Right ventricle myocardium superior (tissue), 1 donor: ENCODE results near the gene DNAJC25. TPM values are rescaled to one million over a fixed set of nuclear protein-coding genes. Genes with fewer than 3 reads are reported as not detected.
"Not testable (repeated sequence)": the region's sequence is repeated elsewhere in the genome, so short reads cannot be mapped to it uniquely, and the experiment has no call there.

Experiments
- ATAC-seq: fragments of 200-7000 bp; cut with Tn5 transposase; one replicate; pipeline ENCODE4 v1.9.1; 2020; ENCODE audit warnings: mild to moderate bottlenecking; ENCODE audit not compliant: poor library complexity
- DNase-seq: peaks from one replicate; pipeline ENCODE4 v3.0.0-alpha.2; 2020
- intact Hi-C: fragments of 100-400 bp; cut with DNase I; formaldehyde crosslinking; loops from one replicate; pipeline ENCODE4 v1.11.2; 2022
- long read RNA-seq: library from polyadenylated mRNA; unstranded; transcript quantifications from one replicate; pipeline ENCODE4 v2.0.0, GENCODE V29; 2021
- total RNA-seq: library from RNA; stranded (reverse); fragmentation: NEBNext Ultra II Directional; extraction: Animal tissue kit (Norgen Biotek cat#: 25700); gene quantifications from one replicate; pipeline ENCODE4 v1.2.1, GENCODE V29; 2021
- donor health status: DM: no; HTN: yes; CAD: no; lungs with severe emphysema.

DNAJC25 gene
- total RNA-seq: 4.9 TPM
- long read RNA-seq, transcript DNAJC25-201 (4 exons, 2,268 nt): major isoform, 14 of 19 reads
- long read RNA-seq, partial matches to known transcripts: 0 of 19 reads
- long read RNA-seq, other reads (novel, unspliced or antisense): 1 of 19 reads

DNA sequence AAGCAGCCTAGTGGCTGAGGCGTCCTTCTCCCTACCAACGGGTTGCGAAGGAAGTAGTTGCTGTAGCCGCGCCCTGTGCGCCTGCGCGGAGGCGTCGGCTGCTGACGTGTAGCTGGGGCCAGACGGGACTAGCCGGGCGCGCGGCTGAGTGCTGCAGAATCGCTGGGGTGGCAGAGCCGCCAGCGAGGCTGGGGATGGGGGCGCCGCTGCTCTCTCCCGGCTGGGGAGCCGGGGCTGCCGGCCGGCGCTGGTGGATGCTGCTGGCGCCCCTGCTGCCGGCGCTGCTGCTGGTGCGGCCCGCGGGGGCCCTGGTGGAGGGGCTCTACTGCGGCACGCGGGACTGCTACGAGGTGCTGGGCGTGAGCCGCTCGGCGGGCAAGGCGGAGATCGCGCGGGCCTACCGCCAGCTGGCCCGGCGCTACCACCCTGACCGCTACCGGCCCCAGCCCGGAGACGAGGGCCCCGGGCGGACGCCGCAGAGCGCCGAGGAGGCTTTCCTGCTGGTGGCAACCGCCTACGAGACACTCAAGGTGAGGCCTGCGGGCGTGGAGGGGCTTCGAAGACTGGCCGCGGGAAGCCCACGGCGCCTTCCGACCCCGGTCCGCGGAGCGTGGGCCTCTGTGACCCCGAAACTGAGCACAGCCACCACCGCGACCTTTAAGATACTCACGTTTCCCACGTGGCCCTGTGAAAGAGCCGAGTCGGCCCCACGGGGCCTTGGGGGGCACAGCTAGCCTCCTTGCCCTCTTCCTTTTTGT lies at the start of gene DNAJC25:
Gene DNAJC25 (plus strand): TSS at position 121 of the 758 bp plus-strand sequence. CDS start 74 bp downstream, at position 195.
- DNase-seq (peak; percentile 98), ATAC-seq (peak; percentile 100)
- intact Hi-C loops: no loop called here

DNA sequence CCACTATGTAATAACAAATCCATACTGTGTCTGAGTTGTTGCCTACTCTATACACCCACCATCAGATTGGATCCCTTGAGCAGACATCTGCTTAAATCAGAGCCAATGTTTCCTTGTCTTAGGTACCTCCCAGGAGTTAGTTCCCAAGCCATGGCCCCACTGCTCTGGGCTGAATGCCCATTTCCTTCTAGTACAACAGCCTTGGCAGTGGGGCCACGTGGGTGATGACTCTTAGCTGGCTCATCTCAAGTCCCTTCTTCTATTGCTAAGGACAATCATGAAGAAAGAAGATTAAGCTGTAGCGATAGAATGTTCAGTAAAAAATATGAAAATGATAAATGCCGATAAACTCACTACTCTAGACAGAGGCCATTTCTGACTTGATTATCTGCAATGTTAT lies 48.2 kb upstream of the DNAJC25 start:
- no peak for DNase-seq
- intact Hi-C loops: no loop called here
- ATAC-seq: no peak

DNA sequence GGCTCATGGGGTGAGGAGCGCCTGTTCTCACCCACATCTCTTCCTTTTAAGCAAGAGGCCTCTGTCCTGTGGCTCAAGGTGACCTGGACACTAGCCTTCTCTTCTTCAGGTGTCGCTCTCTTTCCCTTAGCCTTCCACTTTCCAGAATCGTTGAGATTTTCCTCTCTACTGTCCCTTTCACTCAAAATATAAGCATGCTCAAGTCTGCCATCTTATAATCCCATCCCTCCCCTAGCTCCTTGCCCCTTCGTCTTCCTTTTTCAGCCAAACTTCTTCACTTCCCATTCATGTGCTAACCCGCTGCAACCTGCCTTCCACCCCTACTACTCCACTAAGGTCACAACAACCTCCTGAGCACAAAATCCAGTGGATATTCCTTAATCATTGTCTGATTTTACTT lies 44.8 kb upstream of the DNAJC25 start:
- DNase-seq (no peak), ATAC-seq (no peak)
- intact Hi-C loops: no loop called here

DNA sequence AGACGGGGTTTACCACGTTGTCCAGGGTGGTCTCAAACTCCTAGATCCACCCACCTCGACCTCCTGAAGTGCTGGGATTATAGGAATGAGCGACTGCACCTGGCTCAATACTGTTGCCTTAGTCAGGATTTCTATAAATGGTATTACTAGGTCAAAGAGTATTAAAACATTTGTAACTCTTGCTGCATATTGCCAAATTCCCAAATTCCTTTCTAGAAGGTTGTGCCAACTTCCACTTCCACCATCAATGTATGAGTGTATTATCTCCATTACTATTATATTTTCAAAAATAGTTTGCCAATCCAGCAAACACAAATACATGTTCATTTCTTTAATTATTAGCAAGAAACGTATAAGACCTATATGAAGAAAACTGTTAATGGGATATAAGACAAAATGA lies 42.3 kb upstream of the DNAJC25 start:
- ATAC-seq (no peak), DNase-seq (no peak)
- intact Hi-C loops: no loop called here

DNA sequence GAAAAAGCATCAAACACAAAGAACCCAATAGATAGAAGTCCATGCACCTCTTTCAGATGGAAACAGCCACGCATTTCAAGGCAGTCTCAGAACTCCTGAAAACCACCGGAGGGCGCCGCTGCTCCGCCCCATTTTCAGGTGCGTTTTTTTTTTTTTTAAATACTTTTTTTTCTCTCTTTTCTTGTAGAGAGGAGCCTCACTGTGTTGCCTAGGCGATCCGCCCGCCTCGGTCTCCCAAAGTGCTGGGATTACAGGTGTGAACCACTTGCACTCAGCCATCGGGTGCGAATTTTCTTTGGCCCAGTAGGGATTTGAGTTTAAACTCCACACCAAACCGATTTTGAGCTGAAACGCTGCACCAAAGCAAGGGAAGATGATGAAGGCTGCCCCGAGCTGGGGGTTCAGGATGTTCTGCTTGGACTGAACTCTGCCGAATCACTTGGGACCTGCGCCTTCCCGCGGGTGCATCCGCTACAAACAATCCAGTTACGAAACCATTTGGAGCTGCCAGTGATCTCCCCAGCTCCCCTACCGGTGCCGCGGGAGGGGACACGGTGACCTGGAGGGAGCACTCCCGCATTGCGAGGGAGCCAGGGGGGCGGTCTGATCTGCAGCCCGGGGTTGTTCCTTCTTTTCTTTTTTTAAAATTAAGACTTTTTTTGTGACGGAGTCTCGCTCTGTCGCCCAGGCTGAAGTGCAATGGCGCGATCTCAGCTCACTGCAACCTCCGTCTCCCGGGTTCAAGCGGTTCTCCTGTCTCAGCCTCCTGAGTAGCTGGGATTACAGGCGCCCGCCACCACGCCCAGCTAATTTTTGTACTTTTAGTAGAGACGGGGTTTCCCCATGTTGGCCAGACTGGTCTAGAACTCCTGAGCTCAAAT lies 33.0 kb upstream of the DNAJC25 start:
- intact Hi-C loops: no loop called here

DNA sequence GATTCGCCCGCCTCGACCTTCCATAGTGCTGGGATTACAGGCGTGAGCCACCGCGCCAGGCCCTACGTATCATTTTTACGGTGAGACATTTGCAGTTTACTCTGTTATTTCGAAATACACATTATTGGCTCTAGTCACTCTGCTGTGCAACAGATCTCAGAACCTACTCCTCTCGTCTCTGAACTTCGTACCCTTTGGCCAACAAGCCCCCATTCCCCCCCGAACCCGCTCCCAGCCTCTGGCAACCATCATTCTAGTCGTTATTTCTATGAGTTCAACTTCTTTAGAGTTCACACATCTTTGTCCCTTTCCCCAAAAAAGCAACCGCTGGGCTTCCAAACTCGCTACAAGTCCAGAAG lies 32.4 kb upstream of the DNAJC25 start:
- ATAC-seq (peak; percentile 67), DNase-seq (peak; percentile 49)
- intact Hi-C loops: no loop called here

More for the DNA sequence above, 33.0 kb upstream of the DNAJC25 start:
- ATAC-seq: peak; percentile 74
- peak; percentile 80 for DNase-seq

DNA sequence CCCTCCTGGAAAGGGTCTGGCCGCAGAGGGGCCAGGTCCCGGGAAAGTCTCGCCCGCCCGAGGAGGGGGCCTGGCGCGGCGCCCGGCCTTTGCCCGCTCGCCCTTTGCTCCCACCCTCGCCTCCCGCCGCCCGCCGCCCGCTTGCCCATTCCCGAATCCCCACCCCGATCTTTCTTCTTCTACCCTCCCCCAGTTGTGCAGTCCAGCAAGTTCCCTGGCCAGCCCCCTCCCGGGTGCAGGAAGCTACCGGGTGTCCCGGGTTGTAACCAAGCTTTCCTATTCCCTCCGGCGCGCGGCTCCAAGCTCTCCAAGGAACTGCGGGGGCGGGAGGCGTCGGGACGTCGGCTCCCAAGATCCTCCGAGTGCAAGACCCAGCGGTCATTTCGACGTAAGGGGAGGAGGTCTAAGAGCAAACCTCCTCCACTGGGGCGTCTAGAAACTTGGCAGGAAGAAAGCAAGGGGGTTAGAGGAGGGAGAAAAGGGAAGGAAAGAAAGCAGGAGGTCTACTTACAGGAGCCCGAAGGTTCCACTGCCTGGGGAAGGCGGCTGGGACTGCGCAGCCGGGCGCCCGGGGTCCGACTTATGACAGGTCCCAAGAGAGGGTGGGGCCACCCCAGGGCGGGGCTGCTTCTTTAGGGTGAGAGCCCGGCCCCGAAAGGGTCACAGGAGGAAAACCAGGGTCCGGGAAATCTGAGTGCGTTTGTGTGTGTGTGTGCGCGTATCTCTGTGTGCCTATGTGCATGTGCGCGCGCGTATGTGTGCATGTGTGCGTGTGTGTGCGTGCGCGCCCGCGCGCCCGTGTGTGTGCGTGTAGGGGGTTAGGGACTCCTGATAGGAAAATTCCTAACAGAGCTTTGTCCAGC lies 31.8 kb upstream of the DNAJC25 start, which contains the start of gene PTGR1:
Gene PTGR1 (minus strand): TSS at position 556 of the 863 bp plus-strand sequence. CDS start 2,225 bp downstream, outside the sequence.
- intact Hi-C loops: no loop called here
- ATAC-seq (peak; percentile 87), DNase-seq (peak; percentile 88)

DNA sequence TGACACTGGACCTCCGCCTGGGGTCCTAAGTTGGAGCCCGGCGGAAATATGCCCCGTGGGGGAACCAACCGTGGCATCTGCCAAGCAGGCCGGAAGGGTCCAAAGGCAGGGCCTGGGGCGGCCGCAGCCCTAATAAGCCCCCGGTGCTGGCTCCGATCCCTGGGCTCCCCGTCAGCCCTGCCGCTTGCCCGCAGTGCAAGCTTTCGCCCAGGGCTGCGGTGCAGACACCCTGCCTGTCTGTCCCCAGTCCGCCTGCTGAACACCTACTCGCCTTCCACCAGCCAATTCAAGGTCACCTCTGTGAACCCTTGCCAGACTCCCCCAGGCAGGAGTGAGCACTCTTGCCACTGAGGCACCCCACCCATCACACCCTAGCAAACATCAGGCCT lies 31.2 kb upstream of the DNAJC25 start:
- peak; percentile 10 for ATAC-seq
- intact Hi-C loops: no loop called here
- no peak for DNase-seq

DNA sequence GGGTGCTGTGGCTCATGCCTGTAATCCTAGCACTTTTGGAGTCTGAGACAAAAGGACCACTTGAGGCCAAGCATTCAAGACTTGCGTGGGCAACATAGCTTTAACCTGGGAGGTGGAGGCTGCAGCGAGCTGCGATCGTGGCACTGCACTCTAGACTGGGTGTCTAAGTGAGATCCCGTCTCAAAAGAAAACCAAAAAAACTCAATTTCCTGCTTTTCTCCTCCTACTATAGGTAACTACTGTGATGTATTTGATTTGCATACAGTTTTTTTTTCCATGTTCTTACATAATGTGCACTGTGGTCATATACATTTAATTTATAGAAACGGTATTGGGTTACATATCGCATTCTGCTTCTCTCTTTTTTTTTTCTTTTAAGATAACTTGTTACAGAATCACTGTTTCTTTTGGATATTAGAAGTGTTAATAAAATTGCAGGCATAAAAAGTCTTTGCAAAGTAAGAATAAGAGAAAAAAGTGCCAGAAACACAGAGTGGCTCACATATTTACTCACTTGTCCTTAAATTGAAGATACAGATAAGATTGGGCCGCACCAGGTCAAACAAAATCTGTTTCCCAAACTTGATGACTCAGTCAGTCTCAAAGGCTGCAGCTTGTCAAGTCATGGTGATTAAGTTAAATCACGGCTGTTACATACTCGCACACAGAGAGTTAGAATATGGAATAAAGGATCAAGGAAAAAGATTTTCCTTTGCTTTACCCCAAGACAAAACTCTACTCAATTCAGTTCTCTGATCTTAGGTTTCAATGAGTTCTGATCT lies 29.7 kb upstream of the DNAJC25 start:
- DNase-seq (no peak), ATAC-seq (no peak)
- intact Hi-C loops: no loop called here

DNA sequence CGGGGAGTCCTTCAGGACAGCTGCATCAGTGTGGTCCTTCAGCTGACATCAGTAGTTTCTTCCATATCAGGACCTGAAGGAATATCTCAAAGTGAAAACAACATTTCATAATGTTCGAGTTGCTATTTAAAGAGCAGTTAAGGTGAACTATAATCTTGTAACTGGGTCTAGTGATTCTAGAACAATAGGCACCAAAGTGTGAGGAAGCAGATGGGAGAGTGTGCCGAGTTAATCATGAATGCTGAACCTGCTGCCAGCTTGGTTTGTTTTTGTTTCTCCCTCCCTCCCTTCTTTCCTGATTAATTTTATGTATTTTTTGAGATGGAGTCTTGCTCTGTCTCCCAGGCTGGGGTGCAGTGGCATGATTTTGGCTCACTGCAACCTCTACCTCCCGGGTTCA lies 28.1 kb upstream of the DNAJC25 start:
- ATAC-seq: no peak

DNA sequence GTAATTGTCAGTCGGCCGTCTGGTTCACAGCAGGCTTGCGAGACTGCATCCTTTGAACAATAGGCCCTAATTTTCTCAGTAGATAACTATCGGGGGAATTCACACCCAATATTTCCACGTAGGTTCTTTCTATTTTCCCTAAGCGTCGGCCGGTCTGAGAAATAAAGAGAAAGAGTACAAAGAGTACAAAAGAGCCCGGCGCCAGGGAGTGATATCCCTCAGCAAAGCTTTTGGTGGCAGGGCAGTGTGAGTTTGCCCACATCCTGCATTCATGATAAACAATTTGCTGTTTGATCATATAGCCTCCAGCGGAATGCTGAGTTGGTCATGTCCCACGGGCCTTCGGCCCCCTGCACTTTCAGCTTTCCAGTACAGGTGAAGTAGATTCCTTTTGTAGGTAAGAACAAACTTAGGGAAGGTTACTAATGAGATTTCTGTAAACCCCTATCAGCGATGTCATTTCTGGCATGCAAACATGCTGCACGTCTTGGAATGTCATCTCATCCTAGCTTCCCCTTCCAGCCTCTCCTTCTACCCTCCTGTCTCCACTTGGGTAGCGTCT lies 27.0 kb upstream of the DNAJC25 start:
- intact Hi-C loops: no loop called here
- ATAC-seq: no peak
- DNase-seq: no peak

More for the DNA sequence above, 28.1 kb upstream of the DNAJC25 start:
- intact Hi-C loops: no loop called here
- DNase-seq: no peak

DNA sequence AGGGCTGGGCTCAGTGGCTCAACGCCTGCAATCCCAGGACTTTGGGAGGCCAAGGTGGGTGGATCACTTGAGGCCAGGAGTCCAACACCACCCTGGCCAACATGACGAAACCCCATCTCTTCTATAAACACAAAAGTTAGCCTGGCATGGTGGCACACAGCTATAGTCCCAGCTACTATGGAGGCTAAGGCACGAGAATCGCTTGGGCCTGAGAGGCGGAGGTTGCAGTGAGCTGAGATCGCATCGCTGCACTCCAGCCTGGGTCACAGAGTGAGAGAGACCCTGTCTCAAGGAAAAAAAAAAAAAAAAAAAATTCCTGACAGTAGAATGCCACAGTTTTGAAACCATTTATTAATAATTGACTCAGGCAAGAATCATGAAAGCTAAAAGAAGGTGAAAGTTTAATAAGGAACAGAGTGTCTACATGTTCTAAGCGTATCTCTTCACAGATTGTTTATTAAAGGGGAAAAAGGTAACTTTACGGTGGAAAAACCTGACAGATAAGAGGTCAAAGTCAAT lies 26.0 kb upstream of the DNAJC25 start:
- ATAC-seq (no peak), DNase-seq (no peak)
- intact Hi-C loops: no loop called here

DNA sequence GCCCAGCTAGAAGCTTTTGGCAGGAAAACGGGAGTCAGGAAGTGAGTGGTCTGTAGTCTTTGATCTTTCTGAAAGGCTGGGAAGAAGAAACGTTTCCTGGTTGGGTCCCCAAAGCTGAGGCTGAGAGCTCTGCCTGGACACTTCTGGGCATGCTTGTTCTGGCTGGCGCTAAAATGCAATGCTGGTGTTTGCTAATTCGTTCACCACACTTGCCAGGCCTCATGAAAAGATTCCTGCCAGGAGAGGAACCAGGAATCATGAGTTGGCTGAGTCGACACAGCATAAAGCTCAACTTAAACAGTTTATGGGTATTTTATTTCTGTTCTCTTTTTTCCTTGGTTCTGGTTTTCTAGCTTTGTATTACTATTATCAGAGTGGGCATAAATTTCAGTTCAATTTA lies 21.0 kb upstream of the DNAJC25 start:
- DNase-seq: no peak
- no peak for ATAC-seq
- intact Hi-C loops: no loop called here

DNA sequence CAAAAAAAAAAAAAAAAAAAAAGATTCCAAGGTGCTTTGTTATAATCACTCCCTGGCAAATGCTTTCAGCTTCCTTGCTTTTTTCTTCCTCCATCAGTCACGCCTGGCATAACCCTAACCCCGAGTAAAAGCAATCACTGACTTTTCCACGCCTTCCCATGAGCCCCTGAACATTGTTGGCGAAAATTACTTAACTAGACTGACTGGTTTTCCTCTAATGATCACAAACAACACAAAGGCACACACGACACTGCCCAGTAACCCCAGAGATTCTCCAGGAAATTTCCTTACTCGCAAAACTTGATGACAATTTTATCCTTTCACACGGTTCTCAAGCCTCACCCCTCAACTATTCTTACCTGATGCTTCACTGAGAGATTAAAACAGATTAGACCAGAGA lies 20.3 kb upstream of the DNAJC25 start:
- DNase-seq: no peak
- intact Hi-C loops: no loop called here
- no peak for ATAC-seq

DNA sequence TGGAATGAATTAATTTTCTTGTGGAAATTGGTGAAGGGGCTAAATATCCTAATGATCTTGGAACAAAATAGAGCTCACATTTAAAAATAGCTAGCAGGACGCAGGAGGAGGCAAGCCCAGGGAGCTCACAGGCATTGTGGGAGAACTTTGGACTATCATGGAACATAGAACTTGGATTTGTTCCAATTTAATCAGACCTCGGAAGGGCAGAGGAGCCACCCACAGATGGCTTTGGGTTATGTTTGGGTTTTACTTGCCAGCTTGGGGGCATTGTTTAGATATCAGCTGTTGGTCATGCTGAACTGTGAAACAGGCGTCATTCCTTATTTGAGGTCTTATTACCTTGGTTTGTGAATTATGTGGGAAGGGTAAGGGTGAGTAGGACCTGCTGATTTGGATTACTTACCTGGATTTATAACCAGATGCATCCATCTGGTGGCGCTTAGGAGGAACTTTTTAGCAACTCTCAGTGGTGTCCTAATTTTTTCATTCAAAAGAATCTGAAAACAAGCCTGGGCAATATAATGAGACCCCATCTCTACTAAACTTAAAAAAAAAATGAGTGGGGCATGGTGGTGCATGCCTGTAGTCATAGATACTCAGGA lies 17.6 kb upstream of the DNAJC25 start:
- intact Hi-C loops: no loop called here
- DNase-seq: no peak
- ATAC-seq: no peak

DNA sequence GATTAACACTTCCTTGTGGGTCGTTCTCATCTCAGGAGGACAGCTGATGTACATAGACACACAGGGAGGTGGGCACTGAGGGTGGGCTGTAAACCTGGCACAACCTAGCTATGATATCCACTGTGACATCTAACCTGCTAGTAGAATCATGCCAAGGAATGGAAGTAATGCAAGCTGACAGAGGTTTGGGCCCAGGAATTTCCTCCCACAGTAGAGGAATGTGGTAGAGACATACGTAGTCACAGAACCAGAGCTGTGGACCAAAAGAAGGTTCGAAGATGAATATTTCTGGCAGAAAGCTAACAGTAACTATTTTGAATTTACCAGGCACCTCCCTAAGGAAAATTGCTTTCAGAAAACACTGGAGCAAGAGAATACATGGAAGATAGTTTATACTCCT lies 15.2 kb upstream of the DNAJC25 start:
- DNase-seq: no peak
- intact Hi-C loops: no loop called here
- no peak for ATAC-seq

DNA sequence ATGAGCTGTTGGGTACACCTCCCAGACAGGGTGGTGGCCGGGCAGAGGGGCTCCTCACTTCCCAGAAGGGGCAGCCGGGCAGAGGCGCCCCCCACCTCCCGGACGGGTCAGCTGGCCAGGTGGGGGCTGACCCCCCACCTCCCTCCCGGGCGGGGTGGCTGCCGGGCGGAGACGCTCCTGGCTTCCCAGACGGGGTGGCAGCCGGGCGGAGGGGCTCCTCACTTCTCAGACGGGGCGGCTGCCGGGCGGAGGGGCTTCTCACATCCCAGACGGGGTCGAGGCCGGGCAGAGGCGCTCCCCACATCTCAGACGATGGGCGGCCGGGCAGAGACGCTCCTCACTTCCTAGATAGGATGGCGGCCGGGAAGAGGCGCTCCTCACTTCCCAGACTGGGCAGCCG lies 13.8 kb upstream of the DNAJC25 start:
- ATAC-seq, DNase-seq, intact Hi-C loops: not testable (repeated sequence)
